AG09319 (cell line): Measurements from ENCODE around the gene AAMDC.
A peak's percentile ranks its signal among the peaks of the same experiment; 100 is the strongest.

Experiments
- DNase-seq: peaks from one replicate; pipeline ENCODE4 v3.0.0-alpha.2; 2010; ENCODE audit warnings: low read depth; ENCODE audit errors: extremely low read depth
- CTCF ChIP-seq: IDR thresholded peaks from 2 replicates; pipeline ENCODE4 v1.5.1; 2011; ENCODE audit warnings: low read depth, mild to moderate bottlenecking, inconsistent platforms, low read length, moderate library complexity

The AAMDC gene

GRCh38 chr11:77820565-77821348 is at the start of gene AAMDC, which contains the start of gene RSF1:
Gene AAMDC, plus strand, starts transcription at chr11:77821144. Its CDS starts 21,353 bp downstream, at chr11:77842497.
Gene RSF1, minus strand, starts transcription at chr11:77820722. Its CDS starts 8 bp downstream, at chr11:77820714.
- TF ChIP-seq CTCF = peak; percentile 82

GRCh38 chr11:77775936-77776335 is 45.0 kb upstream of the AAMDC start:
- no peak for TF ChIP-seq CTCF

More at GRCh38 chr11:77820565-77821348, at the start of gene AAMDC, which contains the start of gene RSF1:
- peak; percentile 98 for DNase-seq

GRCh38 chr11:77776455-77776854 is 44.5 kb upstream of the AAMDC start:
- TF ChIP-seq CTCF = no peak; the same call in none of the 2 replicates
- no peak for DNase-seq

More at GRCh38 chr11:77775936-77776335, 45.0 kb upstream of the AAMDC start:
- no peak for DNase-seq

- TF ChIP-seq CTCF = no peak
- DNase-seq = no peak
Measured at GRCh38 chr11:77778118-77778517, 42.8 kb upstream of the AAMDC start.

GRCh38 chr11:77778549-77778948 is 42.4 kb upstream of the AAMDC start:
- DNase-seq = no peak
- no peak for TF ChIP-seq CTCF

GRCh38 chr11:77779935-77780334 is 41.0 kb upstream of the AAMDC start:
- no peak for DNase-seq
- no peak for TF ChIP-seq CTCF

- TF ChIP-seq CTCF = no peak
- DNase-seq = no peak
Measured at GRCh38 chr11:77783025-77783424, 37.9 kb upstream of the AAMDC start.
